A549 (cell line): ENCODE data around the gene CLK2. TPM values are rescaled to one million over a fixed set of nuclear protein-coding genes. Genes with fewer than 3 reads are reported as not detected.

Experiments
- ATAC-seq, 2 experiments: fragments of 200-7000 bp in 1 of 2; fragments of >200 bp in 1 of 2; cut with Nextera tagmentation in 1 of 2; cut with Tn5 transposase in 1 of 2; 3 replicates each; pipeline versions ENCODE4 v1.8.0 to v1.9.1; 2018 to 2020; ENCODE audit warnings: mild to moderate bottlenecking in 1 of 2, moderate library complexity in 1 of 2
- CTCF ChIA-PET: fragments of 300-600 bp; sonication (Branson Sonifier 250); formaldehyde crosslinking; extraction: SDS; loops from one replicate; lab custom pipeline; 2021; ENCODE audit warnings: antibody characterized with exemption, inconsistent platforms; lab: Yijun Ruan, JAX
- POLR2A ChIA-PET: fragments of 350-600 bp; formaldehyde crosslinking; extraction: SDS; loops from one replicate; lab custom pipeline; 2021; ENCODE audit warnings: antibody characterized with exemption, inconsistent platforms; lab: Yijun Ruan, JAX
- DNase-seq, 2 experiments: peaks; one replicate each; pipeline versions ENCODE4 v3.0.0 to v3.0.0-alpha.2; 2011 to 2016; ENCODE audit warnings: low read depth in 1 of 2, low spot score in 1 of 2
- FAIRE-seq: peaks from 2 replicates; lab custom pipeline; 2011; peaks lifted over from hg19 to GRCh38; lab: Jason Lieb, UNC
- H3K27ac ChIP-seq, 2 experiments: fragments of >200 bp; sonication (Bioruptor Twin); formaldehyde crosslinking; 3 replicates each; pipeline ENCODE4 v1.5.1; 2016 to 2017
- H3K4me1 ChIP-seq: fragments of >200 bp; sonication (Bioruptor Twin); formaldehyde crosslinking; 3 replicates; pipeline ENCODE4 v1.6.1; 2016
- H3K4me2 ChIP-seq: fragments of >200 bp; sonication (Bioruptor Twin); formaldehyde crosslinking; 3 replicates; pipeline ENCODE4 v1.6.1; 2016
- H3K4me3 ChIP-seq: fragments of >200 bp; sonication (Bioruptor Twin); formaldehyde crosslinking; 3 replicates; pipeline ENCODE4 v1.5.1; 2016
- H3K9me3 ChIP-seq: fragments of >200 bp; sonication (Bioruptor Twin); formaldehyde crosslinking; 3 replicates; pipeline ENCODE4 v1.6.1; 2016
- BHLHE40 ChIP-seq: IDR thresholded peaks from 2 replicates; pipeline ENCODE4 v1.6.1; 2012; ENCODE audit warnings: low read depth, low read length, inconsistent platforms
- CBX2 ChIP-seq: fragments of 200-600 bp; sonication (generic); IDR thresholded peaks from 2 replicates; pipeline ENCODE4 v1.6.1; 2016; ENCODE audit warnings: low read depth, mild to moderate bottlenecking, borderline replicate concordance
- CHD4 ChIP-seq: fragments of 200-600 bp; sonication (generic); IDR thresholded peaks from 2 replicates; pipeline ENCODE4 v1.6.1; 2016; ENCODE audit warnings: antibody characterized with exemption, mild to moderate bottlenecking, borderline replicate concordance
- EP300 ChIP-seq, 2 experiments: fragments of >200 bp; sonication (Bioruptor Twin); formaldehyde crosslinking; IDR thresholded peaks; 2 replicates in 1 of 2; 3 replicates in 1 of 2; pipeline ENCODE4 v1.6.1; 2016 to 2017
- FOSB ChIP-seq: fragments of 250-450 bp; sonication (Bioruptor Pico); IDR thresholded peaks from 2 replicates; pipeline ENCODE4 v1.5.0; 2020; ENCODE audit warnings: mild to moderate bottlenecking, moderate library complexity
- FOXS1 ChIP-seq: fragments of 250-450 bp; sonication (Bioruptor Pico); IDR thresholded peaks from 2 replicates; pipeline ENCODE4 v1.5.0; 2020; ENCODE audit warnings: mild to moderate bottlenecking, moderate library complexity
- GATA3 ChIP-seq: IDR thresholded peaks from 2 replicates; pipeline ENCODE4 v1.6.1; 2012; ENCODE audit warnings: borderline replicate concordance
- HOXB5 ChIP-seq: fragments of 250-450 bp; sonication (Bioruptor Pico); IDR thresholded peaks from 2 replicates; pipeline ENCODE4 v1.5.0; 2020; ENCODE audit warnings: mild to moderate bottlenecking, moderate library complexity
- NPAS2 ChIP-seq: fragments of 250-450 bp; sonication (Bioruptor Pico); IDR thresholded peaks from 2 replicates; pipeline ENCODE4 v1.8.0; 2022; ENCODE audit warnings: mild to moderate bottlenecking, moderate library complexity, borderline replicate concordance
- POLR2A ChIP-seq: IDR thresholded peaks from 2 replicates; pipeline ENCODE4 v1.6.1; 2012; ENCODE audit warnings: mild to moderate bottlenecking, low read length
- RCOR1 ChIP-seq: fragments of 150-350 bp; IDR thresholded peaks from 2 replicates; pipeline ENCODE4 v1.6.1; 2014; ENCODE audit warnings: antibody characterized with exemption, low read length, low read depth
- SMC3 ChIP-seq: fragments of >200 bp; sonication (Bioruptor Twin); formaldehyde crosslinking; IDR thresholded peaks from 3 replicates; pipeline ENCODE4 v1.6.1; 2018; ENCODE audit warnings: inconsistent platforms
- TFCP2L1 ChIP-seq: fragments of 250-450 bp; sonication (Bioruptor Pico); IDR thresholded peaks from 2 replicates; pipeline ENCODE4 v1.5.0; 2021; ENCODE audit warnings: mild to moderate bottlenecking
- TP53 ChIP-seq: fragments of 250-450 bp; sonication (Bioruptor Pico); IDR thresholded peaks from 2 replicates; pipeline ENCODE4 v1.5.0; 2021; ENCODE audit warnings: mild to moderate bottlenecking, moderate library complexity
- ZC3H11A ChIP-seq: fragments of 450-650 bp; IDR thresholded peaks from 2 replicates; pipeline ENCODE4 v1.6.1; 2014; ENCODE audit warnings: antibody characterized with exemption, mild to moderate bottlenecking
- ZFP36 ChIP-seq: fragments of 450-650 bp; IDR thresholded peaks from 2 replicates; pipeline ENCODE4 v1.6.1; 2014; ENCODE audit warnings: borderline replicate concordance; ENCODE audit not compliant: partially characterized antibody
- ZNF302 ChIP-seq: fragments of 250-450 bp; sonication (Bioruptor Pico); IDR thresholded peaks from 2 replicates; pipeline ENCODE4 v1.9.0; 2021; ENCODE audit warnings: inconsistent platforms, mild to moderate bottlenecking, moderate library complexity
- WGBS: methylation state at CpG from one replicate; pipeline ENCODE4 v1.1.6; 2017; ENCODE audit errors: missing lambda C conversion rate; 5-methylcytosine and 5-hydroxymethylcytosine counted together
- polyA plus RNA-seq, 4 experiments: library from polyadenylated mRNA; depleted of rRNA in 3 of 4; stranded (reverse); fragments of >200 nt; fragmentation: RNase III in 1 of 4; extraction: RNeasy Plus Mini Kit Qiagen cat#74134 plus additional on column Dnase treatment in 1 of 4; gene quantifications; 2 replicates in 3 of 4; 3 replicates in 1 of 4; pipeline ENCODE4 v1.2.3, GENCODE V29; 2011 to 2017
- TF ChIP-seq, protein P1 (sequence below): fragments of 450-650 bp; IDR thresholded peaks from 2 replicates; pipeline ENCODE4 v1.6.1; 2014; ENCODE audit warnings: antibody characterized with exemption
- TF ChIP-seq, protein P2 (sequence below): IDR thresholded peaks from 2 replicates; pipeline ENCODE4 v1.6.1; 2012; ENCODE audit warnings: low read depth, borderline replicate concordance
- TF ChIP-seq, protein P3 (sequence below): fragments of 200-600 bp; sonication (generic); IDR thresholded peaks from 2 replicates; pipeline ENCODE4 v1.6.1; 2016; ENCODE audit warnings: antibody characterized with exemption, mild to moderate bottlenecking, moderate library complexity
- TF ChIP-seq, protein P4 (sequence below): fragments of 250-450 bp; sonication (Bioruptor Pico); IDR thresholded peaks from 2 replicates; pipeline ENCODE4 v1.5.0; 2020; ENCODE audit warnings: low read depth, mild to moderate bottlenecking, moderate library complexity

CLK2 gene
- polyA plus RNA-seq, 2 of the 4 experiments (the other 2 are of a cell fraction) = 37.9 to 45.7 TPM

DNA sequence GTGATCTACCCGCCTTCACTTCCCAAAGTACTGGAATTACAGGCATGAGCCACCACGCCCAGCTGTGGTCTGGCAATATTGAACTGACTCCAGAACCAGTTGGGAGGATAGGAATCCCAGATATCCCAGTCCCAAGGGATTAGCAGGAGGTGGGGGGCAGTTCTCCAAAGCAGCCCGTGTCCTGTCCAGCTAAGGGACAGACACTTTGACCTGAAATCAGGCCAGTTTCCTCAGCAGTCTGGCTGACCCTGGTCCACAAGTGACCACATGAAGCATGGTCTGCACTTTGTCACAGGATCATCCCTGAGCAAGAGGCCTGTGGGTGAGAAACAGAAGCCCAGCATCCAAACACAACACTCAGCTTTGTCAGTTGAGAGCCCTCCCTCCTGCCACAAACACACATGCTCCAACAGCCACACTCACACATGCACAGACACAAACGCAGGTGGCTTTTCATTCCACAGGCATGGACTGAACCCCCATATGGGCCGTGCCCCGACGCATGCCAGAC lies 32.6 kb upstream of the CLK2 start:
- no peak overlapping the region for H3K4me3 ChIP-seq
- H3K4me1 ChIP-seq = peaks cover 27% of the 10 kb centered on the region
- ATAC-seq (no peak), DNase-seq (no peak), FAIRE-seq (no peak)
- POLR2A ChIA-PET = no interaction called here
- peak overlapping the region in 1 of 2 experiments; percentile 32; a peak in 2 of 6 replicates for H3K27ac ChIP-seq
- 74% methylated on average over 6 of the region's 7 CpGs for WGBS
- TF ChIP-seq, protein P1, sequence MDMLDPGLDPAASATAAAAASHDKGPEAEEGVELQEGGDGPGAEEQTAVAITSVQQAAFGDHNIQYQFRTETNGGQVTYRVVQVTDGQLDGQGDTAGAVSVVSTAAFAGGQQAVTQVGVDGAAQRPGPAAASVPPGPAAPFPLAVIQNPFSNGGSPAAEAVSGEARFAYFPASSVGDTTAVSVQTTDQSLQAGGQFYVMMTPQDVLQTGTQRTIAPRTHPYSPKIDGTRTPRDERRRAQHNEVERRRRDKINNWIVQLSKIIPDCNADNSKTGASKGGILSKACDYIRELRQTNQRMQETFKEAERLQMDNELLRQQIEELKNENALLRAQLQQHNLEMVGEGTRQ = no peak
- no peak for TF ChIP-seq NPAS2
- TF ChIP-seq ZNF302 (CRISPR knock-in tag) = no peak
- H3K4me2 ChIP-seq = no peak overlapping the region
- CTCF ChIA-PET = interaction anchor here (0.6 to 7.1 kb wide), 6 partner anchors 11 to 56 kb away, joined by 3 to 54 read pairs (median 14); no protein-coding TSS in a partner anchor
- no peaks in the 10 kb centered on the region for H3K9me3 ChIP-seq

DNA sequence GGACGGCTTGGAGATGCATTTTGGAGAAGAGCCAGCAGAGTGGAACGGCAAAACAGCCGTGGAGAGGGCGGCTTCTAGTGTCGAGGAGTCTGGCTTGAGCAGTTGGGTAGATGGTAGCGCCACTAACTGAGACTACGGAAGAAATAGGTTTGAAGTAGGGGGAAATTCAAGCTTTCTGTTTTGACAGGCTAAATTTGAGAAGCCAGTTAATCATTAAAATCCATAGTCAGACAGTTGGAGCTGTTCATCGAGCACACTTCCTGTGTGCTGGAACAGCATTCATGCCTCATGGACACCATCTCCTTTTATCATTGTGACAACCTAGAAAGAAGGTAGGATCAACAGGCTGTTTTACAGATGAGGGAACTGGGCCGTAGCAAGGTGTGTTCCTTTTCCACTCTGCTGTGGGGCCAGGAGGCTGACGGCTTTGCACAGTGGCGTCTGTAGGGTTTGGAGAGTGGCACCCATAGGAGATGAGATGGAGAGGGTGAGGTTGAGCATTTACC lies 31.3 kb upstream of the CLK2 start:
- H3K9me3 ChIP-seq = no peaks in the 10 kb centered on the region
- WGBS = 82% methylated on average over 11 of the region's 11 CpGs
- no peak overlapping the region for H3K27ac ChIP-seq
- DNase-seq = no peak
- no peak overlapping the region for H3K4me2 ChIP-seq
- ChIA-PET POLR2A (no interaction called here), CTCF (interaction anchor here (0.9 to 7.1 kb wide), 5 partner anchors 12 to 54 kb away, joined by 3 to 54 read pairs (median 18); no protein-coding TSS in a partner anchor)
- H3K4me3 ChIP-seq = no peak overlapping the region
- TF ChIP-seq, protein P2, sequence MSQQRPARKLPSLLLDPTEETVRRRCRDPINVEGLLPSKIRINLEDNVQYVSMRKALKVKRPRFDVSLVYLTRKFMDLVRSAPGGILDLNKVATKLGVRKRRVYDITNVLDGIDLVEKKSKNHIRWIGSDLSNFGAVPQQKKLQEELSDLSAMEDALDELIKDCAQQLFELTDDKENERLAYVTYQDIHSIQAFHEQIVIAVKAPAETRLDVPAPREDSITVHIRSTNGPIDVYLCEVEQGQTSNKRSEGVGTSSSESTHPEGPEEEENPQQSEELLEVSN = no peak
- TF ChIP-seq, protein P3, sequence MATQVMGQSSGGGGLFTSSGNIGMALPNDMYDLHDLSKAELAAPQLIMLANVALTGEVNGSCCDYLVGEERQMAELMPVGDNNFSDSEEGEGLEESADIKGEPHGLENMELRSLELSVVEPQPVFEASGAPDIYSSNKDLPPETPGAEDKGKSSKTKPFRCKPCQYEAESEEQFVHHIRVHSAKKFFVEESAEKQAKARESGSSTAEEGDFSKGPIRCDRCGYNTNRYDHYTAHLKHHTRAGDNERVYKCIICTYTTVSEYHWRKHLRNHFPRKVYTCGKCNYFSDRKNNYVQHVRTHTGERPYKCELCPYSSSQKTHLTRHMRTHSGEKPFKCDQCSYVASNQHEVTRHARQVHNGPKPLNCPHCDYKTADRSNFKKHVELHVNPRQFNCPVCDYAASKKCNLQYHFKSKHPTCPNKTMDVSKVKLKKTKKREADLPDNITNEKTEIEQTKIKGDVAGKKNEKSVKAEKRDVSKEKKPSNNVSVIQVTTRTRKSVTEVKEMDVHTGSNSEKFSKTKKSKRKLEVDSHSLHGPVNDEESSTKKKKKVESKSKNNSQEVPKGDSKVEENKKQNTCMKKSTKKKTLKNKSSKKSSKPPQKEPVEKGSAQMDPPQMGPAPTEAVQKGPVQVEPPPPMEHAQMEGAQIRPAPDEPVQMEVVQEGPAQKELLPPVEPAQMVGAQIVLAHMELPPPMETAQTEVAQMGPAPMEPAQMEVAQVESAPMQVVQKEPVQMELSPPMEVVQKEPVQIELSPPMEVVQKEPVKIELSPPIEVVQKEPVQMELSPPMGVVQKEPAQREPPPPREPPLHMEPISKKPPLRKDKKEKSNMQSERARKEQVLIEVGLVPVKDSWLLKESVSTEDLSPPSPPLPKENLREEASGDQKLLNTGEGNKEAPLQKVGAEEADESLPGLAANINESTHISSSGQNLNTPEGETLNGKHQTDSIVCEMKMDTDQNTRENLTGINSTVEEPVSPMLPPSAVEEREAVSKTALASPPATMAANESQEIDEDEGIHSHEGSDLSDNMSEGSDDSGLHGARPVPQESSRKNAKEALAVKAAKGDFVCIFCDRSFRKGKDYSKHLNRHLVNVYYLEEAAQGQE = no peak
- TF ChIP-seq FOSB (CRISPR knock-in tag) (no peak), ZNF302 (CRISPR knock-in tag) (no peak), BHLHE40 (no peak)
- ATAC-seq = no peak
- H3K4me1 ChIP-seq = peaks cover 21% of the 10 kb centered on the region; the same call in 2 of the 3 replicates
- FAIRE-seq = no peak

DNA sequence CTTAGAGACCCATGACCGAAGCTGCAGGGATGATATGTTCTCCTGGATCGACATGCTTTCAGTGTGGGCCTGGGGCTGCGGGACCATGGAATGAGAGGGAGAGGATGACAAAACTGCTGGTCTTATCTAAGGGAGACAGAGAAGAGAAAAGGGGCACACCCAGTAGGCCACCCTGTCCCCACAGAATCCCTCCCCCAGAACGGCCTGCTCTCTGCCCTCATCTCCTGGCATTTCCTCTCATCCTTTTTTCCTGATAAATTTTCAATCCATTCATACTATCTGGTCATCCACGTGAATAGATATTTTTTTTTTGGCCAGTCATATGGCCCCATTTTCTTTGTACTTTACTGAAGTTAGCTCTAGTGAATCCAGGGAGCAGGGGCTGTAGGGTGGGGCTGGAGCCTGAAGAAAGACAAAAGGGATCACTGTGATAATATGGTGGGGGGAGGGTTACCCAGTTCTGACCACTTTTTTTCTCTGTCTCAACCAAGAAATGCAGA lies 28.1 kb upstream of the CLK2 start, which contains the start of gene PKLR:
Gene PKLR, minus strand, starts transcription at position 97 of the 500 bp plus-strand sequence. Its CDS starts 43 bp downstream, at position 54.
- no peak within 1 kb of the TSS for H3K4me3 ChIP-seq
- POLR2A ChIA-PET = no interaction called here
- H3K4me2 ChIP-seq = no peak within 1 kb of the TSS
- H3K4me1 ChIP-seq = peaks cover 15% of the 10 kb centered on the region; the same call in 2 of the 3 replicates
- no peak within 1 kb of the TSS for H3K27ac ChIP-seq
- H3K9me3 ChIP-seq = no peaks in the 10 kb centered on the region
- DNase-seq (no peak), FAIRE-seq (no peak)
- TF ChIP-seq HOXB5 (CRISPR knock-in tag) (no peak), TP53 (no peak), EP300 (IDR thresholded peaks at IDR 0.05) (no peak), CBX2 (no peak), BHLHE40 (no peak), SMC3 (no peak), ZC3H11A (no peak), GATA3 (no peak), FOXS1 (no peak), RCOR1 (no peak), ZFP36 (no peak), TFCP2L1 (CRISPR knock-in tag) (no peak), POLR2A (no peak), CHD4 (no peak)
- TF ChIP-seq, protein P1 = no peak
- TF ChIP-seq, protein P4, sequence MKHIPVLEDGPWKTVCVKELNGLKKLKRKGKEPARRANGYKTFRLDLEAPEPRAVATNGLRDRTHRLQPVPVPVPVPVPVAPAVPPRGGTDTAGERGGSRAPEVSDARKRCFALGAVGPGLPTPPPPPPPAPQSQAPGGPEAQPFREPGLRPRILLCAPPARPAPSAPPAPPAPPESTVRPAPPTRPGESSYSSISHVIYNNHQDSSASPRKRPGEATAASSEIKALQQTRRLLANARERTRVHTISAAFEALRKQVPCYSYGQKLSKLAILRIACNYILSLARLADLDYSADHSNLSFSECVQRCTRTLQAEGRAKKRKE = no peak
- TF ChIP-seq, all 56 proteins: peak for 0
- ATAC-seq = no peak
- WGBS = 79% methylated on average over 5 of the region's 5 CpGs
- CTCF ChIA-PET = interaction anchor here (1.3 to 3.5 kb wide), 4 partner anchors 12 to 51 kb away, joined by 3 to 12 read pairs (median 8); no protein-coding TSS in a partner anchor
